HG02571 (cell line): ENCODE results near the gene GSG1L.

Experiments used
- ATAC-seq: cut with Tn5 transposase; IDR thresholded peaks from one replicate; pipeline ENCODE4 v1.9.1; 2021; ENCODE audit warnings: mild to moderate bottlenecking, moderate library complexity; ENCODE audit not compliant: unreplicated experiment

GSG1L gene

DNA sequence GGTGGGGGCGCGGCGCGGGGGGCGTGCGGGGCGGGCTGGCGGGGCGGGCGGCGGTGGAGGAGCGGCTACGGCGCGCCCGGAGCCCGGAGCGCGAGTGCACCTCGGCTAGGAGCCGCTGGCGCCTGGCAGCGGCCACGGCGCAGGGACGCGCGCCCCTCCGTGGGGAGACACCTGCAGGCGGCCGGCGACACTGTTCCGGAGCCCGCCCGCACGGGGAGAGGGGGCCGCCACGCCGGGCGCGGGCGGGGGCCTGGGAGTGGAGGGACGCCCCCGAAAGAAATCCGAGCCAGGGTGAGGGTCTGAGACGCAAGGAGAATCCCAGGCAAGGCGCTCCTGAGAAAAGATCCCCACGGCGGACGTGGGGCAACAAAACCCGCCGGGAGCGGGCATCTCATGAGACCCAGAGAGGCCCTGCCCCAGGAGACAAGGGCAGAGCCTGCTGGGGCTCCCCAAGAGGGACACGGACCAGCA, at the start of gene GSG1L:
TSS of gene GSG1L (minus strand) at position 124 of the 471 bp plus-strand sequence. CDS start 290 bp downstream, outside the sequence.
- no peak for ATAC-seq

DNA sequence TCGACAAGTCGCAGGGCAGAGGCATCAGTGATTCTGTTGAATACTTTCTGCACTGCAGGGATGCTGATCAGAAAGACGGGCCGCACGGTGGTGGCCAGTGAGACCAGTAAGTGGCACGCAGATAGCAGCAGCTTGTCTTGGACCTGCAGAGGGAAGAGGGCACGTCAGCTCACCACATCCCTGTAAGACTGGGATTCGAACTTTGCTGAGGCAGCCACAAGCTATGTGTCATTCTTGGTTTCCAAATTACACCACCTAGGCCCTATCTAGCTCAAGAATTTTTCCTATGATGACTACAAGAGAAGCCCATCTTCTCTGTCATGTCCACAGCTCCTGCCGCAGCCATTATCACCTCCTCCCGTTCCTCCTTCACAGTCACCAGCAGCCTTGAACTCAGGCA, 49.4 kb upstream of the GSG1L start:
- ATAC-seq: no peak

- ATAC-seq: no peak
Observed at GRCh38 chr16:28110977-28111376, 47.5 kb upstream of the GSG1L start.

DNA sequence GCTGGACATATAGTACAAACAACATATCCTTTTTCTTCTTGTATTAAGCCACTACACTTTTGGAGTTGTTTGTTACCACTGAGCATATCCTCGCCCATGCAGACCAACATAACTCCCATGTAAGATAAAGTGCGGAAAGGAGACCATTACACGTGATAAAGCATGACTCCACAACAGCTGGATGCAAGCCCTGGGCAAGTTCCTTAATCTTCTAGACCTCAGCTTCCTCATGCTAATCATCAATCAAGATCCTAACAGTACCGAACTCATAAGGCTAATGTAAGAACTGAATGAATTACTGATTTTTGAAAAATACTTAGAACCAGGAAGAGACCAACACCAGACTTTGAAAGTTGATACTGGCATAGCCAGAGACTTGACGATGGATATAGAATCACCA, 47.0 kb upstream of the GSG1L start:
- ATAC-seq: no peak

DNA sequence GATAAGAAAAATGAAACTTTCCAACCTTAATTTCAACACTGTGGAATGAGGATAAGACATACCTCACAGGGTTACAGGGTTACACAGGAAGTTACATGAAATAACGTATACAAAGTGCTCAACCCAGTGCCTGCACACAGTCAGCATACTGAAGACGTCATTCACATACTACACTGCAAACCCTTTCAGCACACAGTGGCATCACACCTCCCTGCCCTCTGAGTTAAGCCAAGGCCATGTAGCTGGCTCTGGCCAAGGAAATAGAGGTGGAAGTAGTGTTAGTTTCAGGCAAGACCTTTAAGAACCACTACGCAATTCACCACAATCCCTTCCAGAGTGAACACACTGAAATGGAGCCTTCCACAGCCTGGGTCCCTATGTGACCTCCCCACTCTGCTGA, 46.6 kb upstream of the GSG1L start:
- ATAC-seq: no peak

GRCh38 chr16:28108590-28109247, 45.2 kb upstream of the GSG1L start:
- no peak for ATAC-seq

GRCh38 chr16:28107232-28107631, 43.7 kb upstream of the GSG1L start:
- ATAC-seq: no peak

DNA sequence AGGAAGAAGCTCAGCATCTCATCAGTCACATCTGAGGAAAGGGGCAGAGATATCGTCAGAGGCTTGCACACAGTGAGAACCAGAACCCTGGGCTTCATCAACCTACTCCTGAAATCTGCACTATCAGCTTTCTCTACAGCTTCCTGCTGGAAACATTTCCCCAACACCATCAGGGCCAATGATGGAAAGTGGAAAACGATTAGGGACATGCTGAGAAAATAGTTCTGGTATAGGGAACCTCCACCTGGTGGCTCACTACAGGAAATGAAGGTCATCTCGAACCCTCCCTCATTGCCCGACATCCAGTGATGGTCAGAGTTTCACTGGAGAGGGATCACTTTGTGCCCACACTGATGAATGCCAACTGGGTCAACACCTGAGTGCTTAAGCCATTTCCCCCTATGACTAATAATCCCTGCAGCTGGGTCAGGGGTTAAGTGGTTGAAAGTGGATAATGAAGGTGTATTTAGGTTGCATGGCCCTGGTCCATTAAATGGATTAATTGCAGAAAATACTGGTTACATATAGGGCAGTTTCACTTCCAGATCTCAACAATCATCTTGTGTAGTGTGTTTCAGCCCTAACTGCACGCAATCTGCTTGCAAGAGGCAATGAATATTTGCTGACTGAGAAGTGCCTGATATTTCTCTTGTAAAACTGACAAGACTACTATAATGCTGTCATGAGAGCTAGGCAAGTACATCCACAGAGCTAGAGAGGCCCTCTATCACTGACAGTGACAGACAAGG, 43.1 kb upstream of the GSG1L start:
- ATAC-seq: no peak

DNA sequence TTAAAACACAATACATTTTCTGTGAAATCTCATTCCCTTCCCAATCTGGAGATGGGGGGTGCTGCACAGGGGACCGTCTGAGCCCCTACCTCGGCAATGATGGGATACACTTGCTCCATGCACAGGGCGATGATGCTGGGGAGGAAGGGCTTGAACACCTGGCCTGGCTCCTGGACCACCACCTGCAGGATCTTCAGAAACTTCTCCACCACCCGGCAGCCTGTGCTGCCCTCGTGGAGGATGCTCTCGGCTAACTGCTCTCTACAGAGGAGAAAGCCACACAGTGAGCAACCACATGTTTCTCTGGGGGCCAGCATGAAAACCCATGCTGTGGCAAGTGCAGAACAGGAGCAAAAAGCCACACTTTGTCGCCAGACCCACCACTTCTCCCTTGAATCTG, 42.4 kb upstream of the GSG1L start:
- ATAC-seq: no peak

DNA sequence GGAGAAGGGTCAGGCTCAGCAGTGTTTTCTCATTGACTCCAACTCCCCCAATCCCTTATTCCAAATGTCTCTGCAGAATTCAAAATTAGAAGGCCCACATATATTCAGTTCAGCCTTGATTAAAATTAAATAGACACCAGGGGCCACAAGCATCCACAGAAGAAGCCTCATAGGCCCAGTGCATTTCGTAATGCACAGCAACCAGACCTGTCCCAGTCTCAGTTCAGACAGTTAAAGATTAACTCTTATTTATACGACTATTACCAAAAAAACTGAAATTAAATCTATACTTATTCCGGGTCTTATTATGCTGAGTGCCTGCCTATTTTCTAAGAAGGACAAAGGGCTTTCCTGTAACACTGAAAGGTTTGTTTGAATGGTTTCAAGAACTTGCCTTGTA, 41.8 kb upstream of the GSG1L start:
- ATAC-seq: no peak

GRCh38 chr16:28104404-28104803, 40.9 kb upstream of the GSG1L start:
- no peak for ATAC-seq

- no peak for ATAC-seq
Observed at GRCh38 chr16:28103516-28104170, 40.1 kb upstream of the GSG1L start.

GRCh38 chr16:28101533-28101890, 38.0 kb upstream of the GSG1L start:
- ATAC-seq: no peak

- no peak for ATAC-seq
Observed at GRCh38 chr16:28100810-28101532, 37.5 kb upstream of the GSG1L start.

GRCh38 chr16:28098959-28099945, 35.7 kb upstream of the GSG1L start:
- no peak for ATAC-seq

GRCh38 chr16:28098171-28098958, 34.9 kb upstream of the GSG1L start:
- ATAC-seq: no peak

- no peak for ATAC-seq
Observed at GRCh38 chr16:28096983-28097899, 33.7 kb upstream of the GSG1L start.

- no peak for ATAC-seq
Observed at GRCh38 chr16:28093385-28093725, 29.8 kb upstream of the GSG1L start.
